CD4-positive, alpha-beta T cell treated with Interleukin-17A for 1 hour (primary cell): Measurements from ENCODE around the gene DCTN3.

Experiments used
- DNase-seq: peaks from one replicate; pipeline ENCODE4 v3.0.0-alpha.2; 2020

DCTN3 gene

GRCh38 chr9:34620061-34620994 lies at the start of gene DCTN3:
TSS of gene DCTN3 (minus strand) at chr9:34620495. CDS start at chr9:34620464, 31 bp downstream.
- DNase-seq, result peak; percentile 96

DNA sequence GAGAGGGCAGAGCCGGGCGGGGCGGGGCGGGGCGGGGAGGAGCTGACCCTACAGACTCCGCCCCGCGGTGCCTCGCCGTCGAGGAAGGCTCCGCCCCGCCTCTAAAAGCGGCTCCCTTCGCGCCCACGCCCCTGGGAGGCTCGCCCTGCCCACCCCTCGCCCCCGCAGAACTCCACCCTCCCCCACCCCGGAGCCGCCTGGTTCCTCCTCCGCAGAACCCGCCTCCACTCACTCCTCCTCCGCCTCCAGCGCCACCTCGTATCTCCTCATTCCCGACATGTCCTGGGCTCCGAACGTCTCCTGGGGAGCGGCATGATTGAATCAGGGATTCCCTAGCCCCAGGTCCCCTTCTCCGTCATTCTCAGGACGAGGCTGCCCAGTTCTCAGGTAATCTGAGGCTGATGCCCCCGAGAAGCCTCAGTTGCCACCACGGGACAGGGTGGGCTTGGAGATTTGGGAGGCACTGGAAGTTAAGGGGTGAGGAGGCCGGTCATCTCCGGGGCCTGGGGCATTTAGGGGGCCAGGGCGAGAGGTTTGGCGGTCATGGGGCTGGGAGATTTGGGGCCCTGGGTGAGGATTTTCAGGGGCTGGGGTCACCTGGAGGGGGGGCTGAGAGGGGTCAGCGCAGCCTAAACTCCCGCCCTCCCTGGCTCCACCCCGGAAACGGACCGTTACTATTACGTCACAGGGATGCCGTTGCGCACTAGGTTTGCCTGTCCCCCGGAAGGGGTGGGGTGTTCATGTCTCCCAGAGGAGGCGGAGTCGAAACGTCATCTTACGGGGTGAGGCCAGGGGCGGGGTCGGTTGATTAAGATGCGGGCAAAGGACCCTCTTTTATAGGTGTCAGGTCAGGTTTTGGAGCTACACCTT lies 45.3 kb upstream of the DCTN3 start:
- peak; percentile 94 for DNase-seq

DNA sequence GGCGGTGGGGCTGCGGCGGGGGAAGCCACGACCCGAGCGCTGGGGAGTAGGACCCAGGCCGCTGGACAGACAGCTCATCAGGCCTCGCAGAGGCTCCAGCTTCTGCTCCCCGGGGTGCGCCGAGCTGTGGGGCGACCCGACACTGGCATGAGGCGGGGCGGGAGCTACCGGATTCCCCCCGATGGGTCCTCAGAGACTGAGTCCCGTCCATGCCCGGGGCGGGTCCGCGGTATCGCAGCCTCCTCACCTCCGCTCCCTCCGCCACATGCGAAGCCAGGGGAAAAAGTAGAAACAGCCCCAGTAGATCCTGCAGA lies 44.7 kb upstream of the DCTN3 start:
- no peak for DNase-seq

- peak; percentile 84 for DNase-seq
Observed at GRCh38 chr9:34664281-34665066, 44.2 kb upstream of the DCTN3 start.

GRCh38 chr9:34663303-34663605 lies 43.0 kb upstream of the DCTN3 start:
- peak; percentile 85 for DNase-seq

DNA sequence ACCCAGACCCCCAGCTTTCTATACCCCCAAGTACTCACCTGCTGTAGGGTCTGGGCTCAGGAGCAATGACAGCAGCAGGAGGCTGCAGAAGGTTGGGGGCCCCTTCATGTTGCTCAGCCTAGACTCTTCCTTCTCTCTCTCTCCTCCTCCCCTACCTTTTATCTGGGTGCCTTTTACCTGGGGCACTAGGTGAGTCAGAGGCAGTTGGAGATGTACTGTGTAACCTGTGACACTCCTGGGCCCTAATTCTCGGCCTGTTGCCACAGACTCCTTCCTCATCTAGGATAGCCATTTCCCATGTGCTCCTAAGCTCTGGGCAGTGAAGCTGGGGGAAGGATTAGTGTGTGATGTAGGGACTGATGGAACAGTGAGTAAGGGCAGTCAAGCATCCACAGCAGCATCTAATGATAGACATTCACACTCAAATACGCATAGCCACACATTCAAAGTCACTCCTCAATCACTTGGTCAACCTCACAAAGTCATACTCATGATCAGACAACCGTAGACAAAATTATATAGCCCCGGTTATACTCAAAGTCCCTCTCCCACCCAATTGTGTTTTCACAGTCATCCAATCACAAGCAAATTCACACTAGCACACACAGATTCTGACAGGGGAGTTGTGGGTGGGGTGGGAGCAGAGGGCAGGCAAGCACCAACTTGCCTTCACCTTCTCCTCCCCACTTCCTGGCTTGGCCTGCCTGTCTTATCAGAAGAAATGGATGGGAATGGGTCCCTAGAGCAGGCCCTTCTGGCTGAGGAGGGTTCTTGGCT lies 42.4 kb upstream of the DCTN3 start, which contains the start of gene CCL27:
Gene CCL27, minus strand, starts transcription at position 132 of the 777 bp plus-strand sequence. Its CDS starts 24 bp downstream, at position 108.
- DNase-seq, result no peak

GRCh38 chr9:34659592-34660253 lies 39.4 kb upstream of the DCTN3 start:
- no peak for DNase-seq

- DNase-seq, result no peak
Observed at GRCh38 chr9:34658461-34658860, 38.2 kb upstream of the DCTN3 start.

DNA sequence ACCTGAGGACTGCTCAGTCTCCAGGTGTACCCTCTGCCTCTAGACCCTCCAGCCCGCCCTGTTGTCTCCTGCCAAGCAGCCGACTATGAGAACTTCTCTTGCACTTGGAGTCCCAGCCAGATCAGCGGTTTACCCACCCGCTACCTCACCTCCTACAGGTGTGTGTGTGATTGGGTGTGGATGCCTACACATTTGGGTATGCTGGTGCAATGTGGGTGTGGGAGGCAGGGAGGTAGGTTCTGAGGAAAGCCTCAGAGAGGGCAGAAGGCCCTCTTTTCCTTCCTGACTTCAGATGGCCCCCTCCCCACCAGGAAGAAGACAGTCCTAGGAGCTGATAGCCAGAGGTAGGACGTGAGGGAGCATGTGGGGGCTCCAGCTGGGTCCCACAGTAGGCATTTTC lies 36.7 kb upstream of the DCTN3 start:
- no peak for DNase-seq

DNA sequence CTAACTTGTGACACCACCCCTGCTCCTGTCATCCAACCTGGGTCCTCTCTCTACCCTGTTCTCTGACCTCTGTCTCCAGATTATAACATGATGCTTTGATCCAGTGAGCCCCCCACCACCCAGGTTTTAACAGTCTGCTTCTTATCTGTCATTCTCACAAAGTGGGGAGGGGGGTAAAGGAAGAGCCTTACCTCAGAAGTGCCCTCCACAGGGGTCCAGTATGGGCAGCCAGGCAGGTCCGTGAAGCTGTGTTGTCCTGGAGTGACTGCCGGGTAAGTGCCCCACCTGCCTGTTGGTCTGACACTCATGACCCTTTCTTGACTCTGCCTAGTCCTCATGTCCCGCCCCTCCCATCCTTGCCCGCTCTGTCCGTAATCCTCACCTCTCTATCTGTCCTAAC lies 35.1 kb upstream of the DCTN3 start:
- DNase-seq, result no peak

DNA sequence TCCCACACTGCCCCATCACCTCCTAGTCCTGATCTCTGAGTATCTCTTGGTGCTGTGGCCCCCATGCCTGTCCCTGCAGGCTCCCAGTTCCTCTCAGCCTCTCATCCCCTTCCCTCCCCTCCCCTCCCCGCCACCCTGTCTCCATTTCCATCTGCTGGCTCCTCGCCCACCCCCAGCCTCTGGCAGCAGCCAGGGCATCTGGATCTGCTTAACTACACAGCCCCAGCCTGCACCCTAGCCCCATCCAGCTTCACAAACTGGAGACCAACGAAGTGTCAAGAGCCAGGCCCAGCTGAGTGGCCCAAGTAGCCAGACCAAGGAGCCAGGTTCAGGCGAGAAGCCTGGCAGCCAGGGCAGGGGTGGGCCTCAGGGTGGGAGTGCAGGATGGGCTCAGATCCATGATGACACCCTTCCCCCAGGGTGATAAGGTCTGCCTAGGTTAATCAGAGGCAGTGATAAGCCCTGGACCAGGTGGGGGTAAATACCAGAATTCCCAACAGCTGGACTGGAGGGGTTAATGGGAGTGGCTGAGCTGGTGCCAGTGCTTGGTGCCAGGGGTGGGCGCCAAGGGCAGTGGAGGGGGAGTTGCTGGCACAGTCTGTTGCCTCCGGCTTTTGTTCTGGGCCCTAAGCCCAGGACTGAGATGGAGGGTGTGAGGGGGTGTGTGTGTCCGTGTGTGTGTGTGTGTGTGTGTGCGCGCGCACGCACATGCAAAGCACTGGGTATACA lies 34.2 kb upstream of the DCTN3 start:
- DNase-seq, result no peak

GRCh38 chr9:34653151-34654072 lies 33.1 kb upstream of the DCTN3 start:
- DNase-seq, result no peak

DNA sequence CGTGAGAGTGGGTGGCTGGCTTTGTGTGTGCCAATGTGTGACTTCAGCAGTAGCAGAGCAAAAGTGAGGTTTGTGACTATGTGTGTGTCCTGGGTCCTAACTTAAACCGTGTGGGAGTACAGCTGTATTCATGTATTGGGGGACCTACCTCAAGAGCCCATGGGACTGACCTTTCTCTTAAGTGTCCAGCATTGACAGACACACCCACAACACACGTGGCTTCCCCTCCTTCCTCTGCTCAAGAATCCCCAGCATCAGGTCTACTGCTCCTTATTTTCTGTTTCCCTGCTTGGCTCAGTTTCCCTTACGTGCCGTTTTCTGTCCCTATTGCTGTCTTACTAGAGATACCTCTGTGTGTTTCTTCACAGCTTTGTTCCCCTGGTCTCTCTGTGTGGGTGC lies 32.3 kb upstream of the DCTN3 start:
- DNase-seq, result no peak

DNA sequence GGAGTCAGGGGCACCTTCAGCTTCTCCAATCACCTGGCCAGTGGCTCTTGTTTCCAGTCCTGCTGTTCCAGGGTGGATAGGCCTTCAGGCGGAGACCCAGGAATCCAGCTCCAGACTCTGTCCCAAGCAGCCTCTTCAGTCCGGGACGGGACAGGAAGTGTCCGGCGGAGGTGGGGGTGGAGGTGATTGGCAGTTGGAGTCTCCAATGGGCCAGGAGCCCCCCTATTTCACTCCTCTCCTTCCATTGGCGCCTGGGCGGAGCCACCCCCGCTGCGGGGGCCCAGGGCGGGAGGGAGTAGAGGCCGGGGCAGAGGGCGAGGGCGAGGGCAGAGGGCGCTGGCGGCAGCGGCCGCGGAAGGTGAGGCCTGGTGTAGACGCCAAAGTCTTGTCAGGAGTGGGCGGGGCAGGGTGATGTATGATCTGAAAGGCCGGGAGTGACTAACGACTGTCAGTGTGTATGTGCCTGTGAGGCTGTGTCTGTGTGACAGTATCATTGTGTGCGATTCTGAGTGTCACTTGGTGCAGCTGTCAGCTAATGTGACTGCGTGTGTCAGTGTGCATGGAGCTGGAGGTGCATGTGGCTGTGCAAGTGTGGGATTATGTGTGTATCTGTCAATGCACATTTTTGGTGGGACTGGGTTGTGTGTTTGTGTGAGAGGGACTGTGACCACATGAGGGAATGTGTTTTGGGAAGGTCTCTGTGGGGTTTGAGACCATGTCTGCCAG lies 31.7 kb upstream of the DCTN3 start, which contains the start of gene IL11RA:
Gene IL11RA, plus strand, starts transcription at position 310 of the 726 bp plus-strand sequence. CDS start 3,033 bp downstream, outside the sequence.
- peak; percentile 40 for DNase-seq

GRCh38 chr9:34651321-34651720 lies 31.0 kb upstream of the DCTN3 start:
- no peak for DNase-seq

GRCh38 chr9:34650816-34651215 lies 30.5 kb upstream of the DCTN3 start:
- DNase-seq, result no peak

DNA sequence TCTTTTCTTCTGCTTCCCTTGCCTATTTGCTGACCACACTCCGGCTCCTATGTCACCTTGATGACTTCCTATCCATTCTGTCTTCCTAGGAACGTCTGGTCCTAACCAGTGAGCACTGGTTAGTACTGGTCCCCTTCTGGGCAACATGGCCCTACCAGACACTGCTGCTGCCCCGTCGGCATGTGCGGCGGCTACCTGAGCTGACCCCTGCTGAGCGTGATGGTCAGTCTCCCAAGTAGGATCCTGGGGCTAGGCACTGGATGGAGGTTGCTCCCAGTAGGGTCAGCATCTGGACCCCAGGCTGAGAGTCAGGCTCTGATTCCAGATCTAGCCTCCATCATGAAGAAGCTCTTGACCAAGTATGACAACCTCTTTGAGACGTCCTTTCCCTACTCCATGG lies 28.4 kb upstream of the DCTN3 start:
- DNase-seq, result no peak

- peak; percentile 24 for DNase-seq
Observed at GRCh38 chr9:34647651-34648050, 27.4 kb upstream of the DCTN3 start.

DNA sequence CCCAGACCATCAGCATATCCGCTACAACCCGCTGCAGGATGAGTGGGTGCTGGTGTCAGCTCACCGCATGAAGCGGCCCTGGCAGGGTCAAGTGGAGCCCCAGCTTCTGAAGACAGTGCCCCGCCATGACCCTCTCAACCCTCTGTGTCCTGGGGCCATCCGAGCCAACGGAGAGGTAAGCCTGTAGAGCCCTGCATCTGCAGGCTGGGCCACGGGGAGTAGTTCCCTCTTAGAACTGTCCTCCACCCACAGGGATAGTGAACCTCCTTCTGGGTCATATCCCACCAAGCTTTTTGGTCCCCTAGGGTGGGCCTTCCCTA lies 26.7 kb upstream of the DCTN3 start:
- no peak for DNase-seq
